ENCODE results near the gene CLTCL1. TPM values are rescaled to one million over a fixed set of nuclear protein-coding genes. Genes with fewer than 3 reads are reported as not detected.
"Not testable (repeated sequence)": the region's sequence is repeated elsewhere in the genome, so short reads cannot be mapped to it uniquely, and the experiment has no call there.

The CLTCL1 gene
- 10 to 100 TPM in 1 of 5 donors, 1 to 10 TPM in 4; 7.4 to 10.2 (median 9.0) TPM for polyA plus RNA-seq (ENCODE audit: insufficient read depth in 1 of 5, insufficient read length in 5 of 5, low replicate concordance in 1 of 5)
- long read RNA-seq, donor 1, full-length matches to known transcripts = 1 of 1 reads
- long read RNA-seq, donor 1, partial matches to known transcripts = 0 of 1 reads
- long read RNA-seq, donor 1, other reads (novel, unspliced or antisense) = 0 of 1 reads
- long read RNA-seq, donor 2 = 0 reads
- long read RNA-seq, donor 3, full-length matches to known transcripts = 1 of 1 reads
- long read RNA-seq, donor 3, partial matches to known transcripts = 0 of 1 reads
- long read RNA-seq, donor 3, other reads (novel, unspliced or antisense) = 0 of 1 reads
- long read RNA-seq, donor 4 = 0 reads
- long read RNA-seq, donor 5, full-length matches to known transcripts = 1 of 1 reads
- long read RNA-seq, donor 5, partial matches to known transcripts = 0 of 1 reads
- long read RNA-seq, donor 5, other reads (novel, unspliced or antisense) = 0 of 1 reads
- long read RNA-seq, donor 6 = 0 reads
- long read RNA-seq, donor 7 = 0 reads
- long read RNA-seq, donor 8 = 0 reads

GRCh38 chr22:19291580-19292457 is at the start of gene CLTCL1:
Gene CLTCL1, minus strand, starts transcription at chr22:19291719. Its CDS starts 78 bp downstream, at chr22:19291641.
- DNase-seq = peak; percentile 77 to 86

DNA sequence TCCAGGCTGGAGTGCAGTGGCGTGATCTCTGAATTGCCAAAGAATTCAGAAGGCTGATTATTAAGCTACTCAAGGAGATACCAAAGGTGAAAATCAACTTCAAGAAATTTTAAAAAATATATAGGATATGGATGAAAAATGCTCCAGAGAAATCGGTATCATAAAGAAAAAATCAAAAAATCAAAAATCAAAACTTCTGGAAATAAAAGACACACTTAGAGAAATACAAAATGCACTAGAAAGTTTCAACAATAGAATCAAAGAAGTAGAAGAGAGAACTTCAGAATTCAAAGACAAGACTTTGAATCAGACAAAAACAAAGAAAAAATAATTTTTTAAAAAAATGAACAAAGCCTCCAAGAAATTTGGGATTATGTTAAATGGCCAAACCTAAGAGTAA is 45.6 kb upstream of the CLTCL1 start:
- DNase-seq = no peak

DNA sequence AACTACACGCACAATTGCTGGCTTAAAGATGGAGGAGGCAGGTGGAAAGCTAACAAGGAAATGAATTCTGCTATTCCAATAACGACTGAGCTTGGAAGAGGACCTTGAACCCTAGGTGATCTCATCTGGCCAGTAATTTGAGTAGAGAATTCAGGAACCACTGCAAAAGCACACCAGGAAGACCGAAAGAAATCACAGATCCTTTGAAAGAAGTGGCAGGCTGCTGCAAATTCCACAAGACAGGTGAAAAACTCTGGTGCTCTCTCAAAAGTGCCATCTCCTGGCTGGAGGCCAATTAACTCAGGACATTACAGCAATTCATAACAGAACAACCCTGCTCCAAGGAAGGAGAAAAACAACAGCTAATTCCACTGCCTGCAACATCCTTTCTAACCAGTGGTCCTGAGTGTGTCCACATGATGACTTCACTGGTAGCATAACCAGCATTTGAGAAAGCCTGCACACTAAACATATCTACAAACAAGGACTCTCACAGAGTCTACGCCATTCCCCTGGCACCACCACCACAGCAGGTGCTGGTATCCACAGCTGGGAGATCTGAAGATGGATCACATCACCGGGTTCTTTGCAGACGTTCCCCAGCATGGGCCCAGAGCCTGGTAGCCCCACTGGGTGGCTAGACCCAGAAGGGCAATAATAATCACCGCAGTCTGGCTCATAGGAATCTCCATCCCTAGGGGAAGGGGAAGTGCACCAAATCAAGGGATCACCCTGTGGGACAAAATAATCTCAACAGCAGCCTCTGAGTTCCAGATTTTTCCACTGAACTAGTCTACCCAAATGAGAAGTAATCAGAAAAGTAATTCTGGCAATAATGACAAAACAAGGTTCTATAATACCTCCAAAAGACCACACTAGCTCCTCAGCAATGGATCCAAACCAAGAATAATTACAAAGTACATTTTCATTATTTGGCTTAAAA is 44.9 kb upstream of the CLTCL1 start:
- DNase-seq = no peak

DNA sequence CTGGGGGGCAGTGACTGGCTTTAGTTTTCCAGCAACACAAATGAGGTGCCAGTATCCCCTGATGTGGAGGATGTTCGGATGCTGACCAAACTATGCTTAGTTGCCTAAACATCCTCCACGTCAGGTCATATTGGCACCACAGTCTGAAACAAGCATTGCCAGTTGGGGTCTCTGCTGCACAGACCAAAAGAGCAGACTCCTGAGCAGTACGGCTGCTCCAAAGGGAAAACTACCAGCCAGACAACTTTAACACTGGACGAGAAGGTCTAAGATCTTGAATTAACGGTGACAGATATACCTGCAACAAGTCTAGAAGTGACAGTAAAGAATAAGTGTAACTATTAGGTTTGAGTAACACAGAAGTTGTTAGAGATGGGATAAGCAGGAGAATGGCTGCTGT is 40.5 kb upstream of the CLTCL1 start:
- DNase-seq = no peak

DNA sequence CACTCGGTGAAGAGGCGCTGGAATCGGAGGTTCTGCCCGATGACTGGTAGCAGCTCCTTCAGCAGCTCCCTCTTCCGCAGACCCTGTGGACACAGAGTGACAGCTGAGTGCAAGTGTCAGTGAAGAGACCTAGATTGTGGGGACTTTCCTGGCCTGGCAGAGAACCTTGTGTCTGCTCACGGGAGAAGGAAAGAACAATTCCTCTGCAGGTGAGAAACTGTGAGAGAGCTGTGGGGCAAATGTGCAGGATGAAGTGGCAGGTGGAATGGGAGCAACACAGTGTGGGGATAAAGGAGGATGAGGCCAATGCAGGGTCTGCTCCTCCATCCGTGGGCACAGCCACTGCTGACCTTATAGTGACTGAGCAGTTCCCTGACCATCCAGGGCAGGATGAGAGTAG is 40.0 kb upstream of the CLTCL1 start:
- DNase-seq = no peak

GRCh38 chr22:19330865-19331418 is 39.4 kb upstream of the CLTCL1 start:
- DNase-seq = no peak

DNA sequence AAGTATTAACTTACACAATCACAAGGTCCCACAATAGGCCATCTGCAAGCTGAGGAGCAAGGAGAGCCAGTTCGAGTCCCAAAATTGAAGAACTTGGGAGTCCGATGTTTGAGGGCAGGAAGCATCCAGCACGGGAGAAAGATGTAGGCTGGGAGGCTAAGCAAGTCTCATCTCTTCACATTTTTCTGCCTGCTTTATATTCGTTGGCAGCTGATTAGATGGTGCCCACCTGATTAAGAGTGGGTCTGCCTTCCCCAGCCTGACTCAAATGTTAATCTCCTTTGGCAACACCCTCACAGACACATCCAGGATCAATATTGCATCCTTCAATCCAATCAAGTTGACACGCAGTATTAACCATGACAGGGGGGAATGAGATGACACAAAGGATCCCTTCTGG is 38.7 kb upstream of the CLTCL1 start:
- not testable (repeated sequence) for DNase-seq

DNA sequence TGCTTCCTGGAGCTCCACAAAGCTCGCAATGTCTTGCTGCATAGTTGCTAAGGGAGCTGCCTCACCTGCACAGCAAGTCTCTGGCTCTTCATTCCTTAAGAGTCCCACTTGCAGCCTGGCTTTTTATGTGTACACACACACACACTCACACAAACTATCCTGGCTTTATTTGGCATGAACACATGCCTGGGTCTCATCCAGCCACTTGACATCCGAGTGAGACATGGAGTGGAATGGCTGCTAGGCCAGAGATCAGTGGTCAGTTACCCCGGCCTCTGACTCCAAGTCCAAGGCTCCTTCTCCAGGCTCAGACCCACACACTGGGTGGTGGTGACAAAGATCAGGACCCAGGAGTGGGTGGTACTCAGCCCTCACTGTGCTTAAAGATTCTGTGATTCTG is 37.9 kb upstream of the CLTCL1 start:
- no peak for DNase-seq

DNA sequence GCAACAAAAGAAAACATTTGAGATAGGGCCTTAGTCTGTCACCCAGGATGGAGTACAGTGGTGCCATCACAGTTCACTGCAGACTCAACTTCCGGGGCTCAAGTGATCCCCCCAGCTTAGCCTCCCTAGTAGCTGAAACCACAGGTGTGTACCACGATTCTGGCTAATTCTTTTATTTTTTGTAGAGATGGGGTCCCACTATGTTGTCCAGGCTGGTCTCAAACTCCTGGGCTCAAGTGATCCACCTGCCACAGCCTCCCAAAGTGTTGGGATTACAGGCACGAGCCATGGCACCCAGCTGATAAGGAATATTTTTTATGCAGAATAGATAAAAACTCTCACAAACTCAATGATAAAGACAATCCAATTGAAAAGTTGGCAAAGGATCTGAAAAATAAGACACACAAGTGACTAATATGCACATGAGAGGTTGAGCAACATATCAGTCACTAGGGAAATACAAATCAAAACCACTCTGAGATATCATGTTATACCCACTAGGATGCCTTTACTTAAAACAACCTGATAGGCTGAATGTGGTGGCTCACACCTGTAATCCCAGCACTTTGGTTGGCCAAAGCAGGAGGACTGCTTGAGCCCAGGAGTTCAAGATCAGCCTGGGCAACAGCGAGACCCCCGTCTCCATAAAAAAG is 33.9 kb upstream of the CLTCL1 start:
- DNase-seq = no peak

DNA sequence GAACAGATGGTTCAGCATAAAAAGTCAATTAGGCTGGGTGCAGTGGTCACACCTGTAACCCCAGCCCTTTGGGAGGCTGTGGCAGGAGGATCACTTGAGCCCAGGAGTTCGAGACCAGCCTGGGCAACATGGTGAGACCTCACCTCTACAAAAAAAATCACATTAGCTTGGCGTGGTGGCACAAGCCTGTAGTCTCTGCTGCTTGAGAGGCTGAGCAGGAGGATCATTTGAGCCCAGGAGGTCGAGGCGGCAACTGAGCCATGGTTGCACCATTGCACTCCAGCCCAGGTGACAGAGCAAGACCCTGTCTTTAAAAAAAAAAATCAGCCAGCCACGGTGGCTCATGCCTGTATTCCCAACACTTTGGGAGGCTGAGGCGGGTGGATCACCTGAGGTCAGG is 31.9 kb upstream of the CLTCL1 start:
- DNase-seq = not testable (repeated sequence)

GRCh38 chr22:19321757-19322156 is 30.2 kb upstream of the CLTCL1 start:
- no peak for DNase-seq

- DNase-seq = not testable (repeated sequence)
Measured at GRCh38 chr22:19320136-19320535, 28.6 kb upstream of the CLTCL1 start.

DNA sequence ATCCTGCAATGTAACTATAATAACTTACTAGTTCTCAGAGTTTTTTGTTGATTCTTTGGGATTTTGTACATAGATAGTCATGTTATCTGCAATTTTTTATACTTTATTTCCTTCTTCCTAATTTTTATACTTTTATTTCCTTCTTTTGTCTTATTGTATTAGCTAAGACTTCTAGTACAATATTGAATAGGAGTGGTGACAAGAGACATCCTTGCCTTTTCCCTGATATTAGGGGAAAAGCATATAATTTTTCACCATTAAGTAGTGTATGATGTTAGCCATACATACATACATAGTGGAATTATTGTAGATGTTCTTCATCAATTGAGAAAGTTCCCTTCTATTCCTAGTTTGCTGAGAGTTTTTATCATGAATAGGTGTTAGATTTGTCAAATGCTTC is 27.8 kb upstream of the CLTCL1 start:
- DNase-seq = no peak

DNA sequence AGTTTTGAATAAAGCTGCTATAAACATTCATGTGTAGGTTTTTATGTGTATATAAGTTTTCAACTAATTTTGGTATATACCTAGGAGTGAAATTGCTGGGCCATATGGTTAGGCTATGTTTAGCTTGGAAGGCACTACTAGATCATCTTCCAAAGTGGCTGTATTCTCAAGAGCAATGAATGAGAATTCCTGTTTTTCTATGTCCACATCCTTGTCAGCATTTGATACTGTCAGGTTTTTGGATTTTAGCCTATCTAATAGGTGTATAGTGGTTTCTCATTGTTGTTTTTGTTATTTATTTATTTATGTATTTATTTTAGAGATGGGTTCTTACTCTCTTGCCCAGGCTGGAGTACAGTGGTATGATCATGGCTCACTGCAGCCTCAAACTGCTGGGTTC is 26.3 kb upstream of the CLTCL1 start:
- DNase-seq = no peak

GRCh38 chr22:19307872-19308271 is 16.4 kb upstream of the CLTCL1 start:
- DNase-seq = no peak

DNA sequence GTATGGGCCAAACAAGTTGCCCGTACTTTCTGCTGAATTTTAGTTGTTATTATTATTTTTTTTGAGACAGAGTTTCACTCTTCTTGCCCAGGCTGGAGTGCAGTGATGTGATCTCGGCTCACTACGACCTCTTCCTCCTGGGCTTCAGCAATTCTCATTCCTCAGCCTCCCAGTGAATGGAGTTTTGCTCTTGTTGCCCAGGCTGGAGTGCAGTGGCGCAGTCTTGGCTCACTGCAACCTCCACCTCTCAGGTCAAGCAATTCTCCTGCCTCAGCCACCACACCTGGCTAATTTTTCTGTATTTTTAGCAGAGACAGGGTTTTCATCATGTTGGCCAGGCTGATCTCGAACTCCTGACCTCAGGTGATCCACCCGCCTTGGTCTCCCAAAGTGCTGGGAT is 15.0 kb upstream of the CLTCL1 start:
- DNase-seq = not testable (repeated sequence)

- no peak for DNase-seq
Measured at GRCh38 chr22:19304547-19304946, 13.0 kb upstream of the CLTCL1 start.

DNA sequence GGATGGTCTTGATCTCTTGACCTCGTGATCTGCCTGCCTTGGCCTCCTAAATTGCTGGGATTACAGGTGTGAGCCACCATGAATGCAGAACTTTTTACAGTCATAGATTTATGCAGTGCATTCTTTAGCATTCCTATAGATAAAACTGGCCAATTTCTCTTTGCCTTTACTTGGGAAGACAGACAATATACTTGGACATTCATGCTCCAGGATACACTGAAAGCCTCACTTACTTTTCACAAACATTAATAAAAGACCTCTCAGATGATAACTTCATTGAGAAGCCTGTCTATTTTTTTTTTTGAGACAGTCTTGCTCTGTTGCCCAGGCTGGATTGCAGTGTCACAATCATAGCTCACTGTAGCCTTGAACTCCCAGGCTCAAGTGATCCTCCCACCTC is 12.3 kb upstream of the CLTCL1 start:
- DNase-seq = no peak

DNA sequence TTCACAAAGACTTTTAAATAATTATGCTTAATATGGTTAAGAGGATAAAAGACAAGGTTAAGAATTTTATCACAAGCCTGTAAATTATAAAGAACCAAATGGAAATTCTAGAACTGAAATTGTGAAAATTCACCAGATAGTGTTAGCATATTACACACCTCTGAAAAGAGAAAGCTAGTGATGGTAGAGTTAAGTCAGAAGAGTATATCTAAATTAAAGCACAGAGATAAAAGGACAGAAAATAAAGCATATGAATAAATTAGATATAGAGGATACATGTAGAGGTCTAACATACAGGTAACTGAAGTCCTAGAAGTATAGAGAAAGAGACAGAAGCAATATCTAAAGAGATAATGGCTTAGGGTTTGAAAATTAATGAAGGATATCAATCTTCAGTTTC is 4.2 kb upstream of the CLTCL1 start:
- no peak for DNase-seq

DNA sequence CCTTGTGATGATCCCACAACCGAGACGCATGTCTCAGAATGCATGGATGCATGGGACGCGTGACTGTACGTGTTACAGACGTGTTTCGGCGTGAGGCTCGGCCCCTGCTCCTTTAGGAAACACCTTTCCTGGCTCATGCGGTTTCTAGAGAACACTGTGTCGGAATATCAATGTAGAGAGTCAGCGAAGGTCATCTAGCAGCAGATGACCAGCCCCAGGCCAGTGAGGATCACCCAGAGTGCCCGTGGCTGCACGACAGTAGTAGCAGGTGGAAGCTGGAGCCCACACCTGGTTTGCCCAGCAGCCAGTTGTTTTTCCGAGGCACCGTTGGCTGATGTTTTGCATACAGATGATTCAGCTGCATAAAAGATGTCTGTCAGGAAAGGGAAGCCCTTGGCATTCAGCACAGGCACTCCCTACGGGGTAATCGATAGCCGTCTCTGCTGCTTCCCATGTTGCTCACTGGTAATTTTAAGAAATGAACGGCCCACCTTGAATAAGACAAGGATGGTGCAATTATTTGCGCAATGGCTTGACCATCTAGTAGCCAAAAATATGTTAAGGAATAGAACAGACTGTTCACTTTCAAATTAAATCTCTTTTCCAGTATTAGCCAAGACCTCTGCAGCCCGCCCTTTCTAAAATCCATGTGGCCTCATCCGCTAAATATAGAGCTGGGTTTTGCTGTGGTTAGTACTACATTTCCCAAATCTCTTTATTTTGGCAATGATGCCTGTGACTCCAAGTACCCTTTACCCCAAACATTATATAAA is 1.1 kb upstream of the CLTCL1 start:
- no peak for DNase-seq
